SK-N-SH (cell line): ENCODE data around the gene ABR.

Experiments
- ELF1 ChIP-seq: IDR thresholded peaks from 2 replicates; pipeline ENCODE4 v1.4.0; 2012
- EZH2phosphoT487 ChIP-seq: fragments of 200-600 bp; sonication (generic); IDR thresholded peaks from 2 replicates; pipeline ENCODE4 v1.6.1; 2017; ENCODE audit warnings: low read depth, mixed run types, mild to moderate bottlenecking, antibody characterized with exemption, moderate library complexity, borderline replicate concordance
- GABPA ChIP-seq: IDR thresholded peaks from 2 replicates; pipeline ENCODE4 v1.4.0; 2012; ENCODE audit warnings: low read depth, mild to moderate bottlenecking
- GATA2 ChIP-seq: sonication (generic); formaldehyde crosslinking; IDR thresholded peaks from 2 replicates; pipeline ENCODE4 v1.5.0; 2020; ENCODE audit warnings: mild to moderate bottlenecking, missing genetic modification reagents
- POLR2AphosphoS5 ChIP-seq: IDR thresholded peaks from 2 replicates; pipeline ENCODE4 v1.6.1; 2012; ENCODE audit warnings: low read depth, low read length
- RFX5 ChIP-seq: IDR thresholded peaks from 2 replicates; pipeline ENCODE4 v1.6.1; 2012; ENCODE audit warnings: mild to moderate bottlenecking, improper control_type of control experiment, low read length
- RXRA ChIP-seq: IDR thresholded peaks from 2 replicates; pipeline ENCODE4 v1.4.0; 2012; ENCODE audit warnings: low read depth, mild to moderate bottlenecking, borderline replicate concordance
- SMC3 ChIP-seq: IDR thresholded peaks from 2 replicates; pipeline ENCODE4 v1.6.1; 2012; ENCODE audit warnings: low read depth, low read length, improper control_type of control experiment
- TAF1 ChIP-seq: IDR thresholded peaks from 2 replicates; pipeline ENCODE4 v1.6.1; 2012; ENCODE audit warnings: low read depth, mild to moderate bottlenecking, low read length, moderate library complexity, borderline replicate concordance
- TEAD4 ChIP-seq: IDR thresholded peaks from 2 replicates; pipeline ENCODE4 v1.4.0; 2012; ENCODE audit warnings: mild to moderate bottlenecking, borderline replicate concordance; ENCODE audit not compliant: insufficient read depth
- YY1 ChIP-seq: IDR thresholded peaks from 2 replicates; pipeline ENCODE4 v1.4.0; 2012; ENCODE audit warnings: low read depth, mild to moderate bottlenecking
- TF ChIP-seq, protein P1 (sequence below): fragments of 200-600 bp; sonication (generic); IDR thresholded peaks from 2 replicates; pipeline ENCODE4 v1.6.1; 2017; ENCODE audit warnings: antibody characterized with exemption, mild to moderate bottlenecking, moderate library complexity
- TF ChIP-seq, protein P2 (sequence below): IDR thresholded peaks from 2 replicates; pipeline ENCODE4 v1.6.1; 2012; ENCODE audit warnings: mild to moderate bottlenecking, low read depth, low read length, moderate library complexity

DNA sequence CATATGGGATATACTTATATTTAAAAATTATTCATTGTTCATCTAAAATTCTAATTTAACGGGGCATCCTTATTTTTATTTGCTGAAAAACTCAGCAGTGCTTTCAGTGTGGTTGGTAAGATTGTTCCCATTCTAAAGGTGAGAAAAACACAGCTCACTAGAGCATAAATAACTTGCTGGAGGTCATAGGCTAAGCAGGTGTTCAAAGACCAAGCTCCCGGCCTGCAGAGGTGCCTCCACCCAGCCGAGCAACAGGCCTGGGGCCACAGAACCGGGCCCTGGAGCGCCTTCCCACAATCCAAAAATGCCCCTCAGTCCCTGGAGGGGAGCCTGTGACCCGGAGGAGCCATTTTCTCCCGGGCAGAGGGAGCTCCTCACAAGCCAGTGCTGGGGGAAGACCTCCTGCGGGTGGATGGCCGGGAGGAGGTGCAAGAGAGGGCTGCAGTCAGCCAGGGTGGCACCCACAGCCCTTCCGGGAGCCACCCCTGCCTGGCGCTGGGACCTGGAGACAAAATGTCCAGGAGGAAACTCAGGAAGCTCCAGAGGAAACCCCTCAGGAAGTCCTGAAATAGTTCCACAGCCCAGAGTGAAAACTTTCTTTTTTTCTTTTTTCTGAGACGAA, 14.7 kb downstream of the ABR start:
- TF ChIP-seq POLR2AphosphoS5 (no peak), RXRA (no peak), YY1 (no peak), TAF1 (no peak), TEAD4 (no peak), ELF1 (no peak), EZH2phosphoT487 (no peak), RFX5 (no peak), GABPA (no peak), GATA2 (CRISPR knock-in tag) (no peak), SMC3 (no peak)
- TF ChIP-seq, protein P1, sequence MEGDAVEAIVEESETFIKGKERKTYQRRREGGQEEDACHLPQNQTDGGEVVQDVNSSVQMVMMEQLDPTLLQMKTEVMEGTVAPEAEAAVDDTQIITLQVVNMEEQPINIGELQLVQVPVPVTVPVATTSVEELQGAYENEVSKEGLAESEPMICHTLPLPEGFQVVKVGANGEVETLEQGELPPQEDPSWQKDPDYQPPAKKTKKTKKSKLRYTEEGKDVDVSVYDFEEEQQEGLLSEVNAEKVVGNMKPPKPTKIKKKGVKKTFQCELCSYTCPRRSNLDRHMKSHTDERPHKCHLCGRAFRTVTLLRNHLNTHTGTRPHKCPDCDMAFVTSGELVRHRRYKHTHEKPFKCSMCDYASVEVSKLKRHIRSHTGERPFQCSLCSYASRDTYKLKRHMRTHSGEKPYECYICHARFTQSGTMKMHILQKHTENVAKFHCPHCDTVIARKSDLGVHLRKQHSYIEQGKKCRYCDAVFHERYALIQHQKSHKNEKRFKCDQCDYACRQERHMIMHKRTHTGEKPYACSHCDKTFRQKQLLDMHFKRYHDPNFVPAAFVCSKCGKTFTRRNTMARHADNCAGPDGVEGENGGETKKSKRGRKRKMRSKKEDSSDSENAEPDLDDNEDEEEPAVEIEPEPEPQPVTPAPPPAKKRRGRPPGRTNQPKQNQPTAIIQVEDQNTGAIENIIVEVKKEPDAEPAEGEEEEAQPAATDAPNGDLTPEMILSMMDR, result no peak
- TF ChIP-seq, protein P2, sequence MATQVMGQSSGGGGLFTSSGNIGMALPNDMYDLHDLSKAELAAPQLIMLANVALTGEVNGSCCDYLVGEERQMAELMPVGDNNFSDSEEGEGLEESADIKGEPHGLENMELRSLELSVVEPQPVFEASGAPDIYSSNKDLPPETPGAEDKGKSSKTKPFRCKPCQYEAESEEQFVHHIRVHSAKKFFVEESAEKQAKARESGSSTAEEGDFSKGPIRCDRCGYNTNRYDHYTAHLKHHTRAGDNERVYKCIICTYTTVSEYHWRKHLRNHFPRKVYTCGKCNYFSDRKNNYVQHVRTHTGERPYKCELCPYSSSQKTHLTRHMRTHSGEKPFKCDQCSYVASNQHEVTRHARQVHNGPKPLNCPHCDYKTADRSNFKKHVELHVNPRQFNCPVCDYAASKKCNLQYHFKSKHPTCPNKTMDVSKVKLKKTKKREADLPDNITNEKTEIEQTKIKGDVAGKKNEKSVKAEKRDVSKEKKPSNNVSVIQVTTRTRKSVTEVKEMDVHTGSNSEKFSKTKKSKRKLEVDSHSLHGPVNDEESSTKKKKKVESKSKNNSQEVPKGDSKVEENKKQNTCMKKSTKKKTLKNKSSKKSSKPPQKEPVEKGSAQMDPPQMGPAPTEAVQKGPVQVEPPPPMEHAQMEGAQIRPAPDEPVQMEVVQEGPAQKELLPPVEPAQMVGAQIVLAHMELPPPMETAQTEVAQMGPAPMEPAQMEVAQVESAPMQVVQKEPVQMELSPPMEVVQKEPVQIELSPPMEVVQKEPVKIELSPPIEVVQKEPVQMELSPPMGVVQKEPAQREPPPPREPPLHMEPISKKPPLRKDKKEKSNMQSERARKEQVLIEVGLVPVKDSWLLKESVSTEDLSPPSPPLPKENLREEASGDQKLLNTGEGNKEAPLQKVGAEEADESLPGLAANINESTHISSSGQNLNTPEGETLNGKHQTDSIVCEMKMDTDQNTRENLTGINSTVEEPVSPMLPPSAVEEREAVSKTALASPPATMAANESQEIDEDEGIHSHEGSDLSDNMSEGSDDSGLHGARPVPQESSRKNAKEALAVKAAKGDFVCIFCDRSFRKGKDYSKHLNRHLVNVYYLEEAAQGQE, result no peak
